Spleen (tissue), 11 donors: ENCODE measurements around the gene IKZF3. TPM values are rescaled to one million over a fixed set of nuclear protein-coding genes. Genes with fewer than 3 reads are reported as not detected.

Experiments used
- DNase-seq: peaks from one replicate; pipeline ENCODE4 v3.0.0-alpha.2; 2020
- H3K27ac ChIP-seq, 8 donors: fragments of 200-600 bp; sonication (generic) in 7 of 8; 1 replicate in 4 of 8; 2 replicates in 4 of 8; pipeline versions ENCODE4 v1.5.0 to v1.8.0; 2016 to 2021; ENCODE audit warnings: inconsistent platforms in 4 of 8, mild to moderate bottlenecking in 4 of 8, moderate library complexity in 1 of 8
- H3K27me3 ChIP-seq, 7 donors: fragments of 200-600 bp; sonication (generic) in 6 of 7; replicated peaks in 1 of 7; 1 replicate in 4 of 7; 2 replicates in 3 of 7; pipeline versions ENCODE4 v1.5.0 to v1.8.0; 2016 to 2021; ENCODE audit warnings: inconsistent platforms in 3 of 7, mild to moderate bottlenecking in 1 of 7
- H3K36me3 ChIP-seq, 6 donors: fragments of 200-600 bp; sonication (generic) in 5 of 6; 1 replicate in 4 of 6; 2 replicates in 2 of 6; pipeline versions ENCODE4 v1.5.0 to v1.8.0; 2016 to 2021; ENCODE audit warnings: inconsistent platforms in 2 of 6
- H3K4me1 ChIP-seq, 6 donors: fragments of 200-600 bp; sonication (generic) in 5 of 6; 1 replicate in 3 of 6; 2 replicates in 3 of 6; pipeline versions ENCODE4 v1.5.0 to v1.8.0; 2016 to 2021; ENCODE audit warnings: inconsistent platforms in 3 of 6
- H3K4me3 ChIP-seq, 8 donors: fragments of 200-600 bp; sonication (generic) in 7 of 8; 1 replicate in 4 of 8; 2 replicates in 4 of 8; pipeline versions ENCODE4 v1.5.0 to v1.8.0; 2016 to 2021; ENCODE audit warnings: inconsistent platforms in 4 of 8, mild to moderate bottlenecking in 4 of 8, moderate library complexity in 2 of 8
- H3K9me3 ChIP-seq, 8 donors: fragments of 200-600 bp; sonication (generic) in 7 of 8; 1 replicate in 4 of 8; 2 replicates in 4 of 8; pipeline versions ENCODE4 v1.5.0 to v1.8.0; 2016 to 2021; ENCODE audit warnings: inconsistent platforms in 4 of 8
- POLR2A ChIP-seq, 3 donors: fragments of 450-650 bp; IDR thresholded peaks; one replicate each; pipeline ENCODE4 v1.5.1; 2017; ENCODE audit warnings: antibody characterized with exemption in 3 of 3, mild to moderate bottlenecking in 1 of 3
- POLR2AphosphoS5 ChIP-seq, 3 donors: sonication (generic); formaldehyde crosslinking; IDR thresholded peaks; one replicate each; pipeline ENCODE4 v1.5.1; 2017; ENCODE audit warnings: antibody characterized with exemption in 3 of 3
- WGBS, 5 donors: extraction: QIAGEN DNeasy Blood & Tissue Kit in 3 of 5; methylation state at CpG; one replicate each; pipeline versions ENCODE4 v1.1.5 to v1.1.7; 2013 to 2018; 5-methylcytosine and 5-hydroxymethylcytosine counted together
- intact Hi-C: fragments of 100-400 bp; cut with DNase I; formaldehyde crosslinking; loops from one replicate; pipeline ENCODE4 v1.15.0; 2023; ENCODE audit warnings: low total_unique reads
- polyA plus RNA-seq, 3 donors: library from polyadenylated mRNA; stranded (reverse); fragments of 200-250 nt; gene quantifications; one replicate each; pipeline ENCODE4 v1.2.1, GENCODE V29; 2013
- total RNA-seq, 7 donors: library from RNA; depleted of rRNA in 3 of 7; stranded (reverse); fragments of >200 nt in 3 of 7; fragmentation: NEBNext Ultra II Directional in 4 of 7; extraction: Animal tissue kit (Norgen Biotek cat#: 25700) in 4 of 7; gene quantifications; one replicate each; pipeline versions ENCODE4 v1.1.0 to v1.2.1, GENCODE V29; 2016 to 2021
- TF ChIP-seq, protein P1 (sequence below), 11 experiments: fragments of 200-600 bp in 7 of 11; fragments of 450-650 bp in 4 of 11; sonication (generic) in 4 of 11; IDR thresholded peaks in 8 of 11; conservative IDR thresholded peaks in 3 of 11; 1 replicate in 7 of 11; 2 replicates in 4 of 11; pipeline versions ENCODE4 v1.4.0 to v1.8.0; 2016 to 2021; ENCODE audit warnings: antibody characterized with exemption in 11 of 11, inconsistent platforms in 4 of 11, mild to moderate bottlenecking in 1 of 11
- donor health status: healthy with polysubstance abuse.
- donor health status: DM: no; HTN: no; CAD: no; lungs with moderate emphysema.
- donor health status: DM: no; HTN: no; CAD: no.
- donor health status: Bipolar disorder and iron deficiency.
- donor health status: healthy.
- donor health status: DM: no; HTN: no; CAD: no.
- donor health status: DM: yes; HTN: yes; CAD: no.

IKZF3 gene
- total and polyA plus RNA-seq, 10 donors, result 17.5 to 132 (median 84.1) TPM

DNA sequence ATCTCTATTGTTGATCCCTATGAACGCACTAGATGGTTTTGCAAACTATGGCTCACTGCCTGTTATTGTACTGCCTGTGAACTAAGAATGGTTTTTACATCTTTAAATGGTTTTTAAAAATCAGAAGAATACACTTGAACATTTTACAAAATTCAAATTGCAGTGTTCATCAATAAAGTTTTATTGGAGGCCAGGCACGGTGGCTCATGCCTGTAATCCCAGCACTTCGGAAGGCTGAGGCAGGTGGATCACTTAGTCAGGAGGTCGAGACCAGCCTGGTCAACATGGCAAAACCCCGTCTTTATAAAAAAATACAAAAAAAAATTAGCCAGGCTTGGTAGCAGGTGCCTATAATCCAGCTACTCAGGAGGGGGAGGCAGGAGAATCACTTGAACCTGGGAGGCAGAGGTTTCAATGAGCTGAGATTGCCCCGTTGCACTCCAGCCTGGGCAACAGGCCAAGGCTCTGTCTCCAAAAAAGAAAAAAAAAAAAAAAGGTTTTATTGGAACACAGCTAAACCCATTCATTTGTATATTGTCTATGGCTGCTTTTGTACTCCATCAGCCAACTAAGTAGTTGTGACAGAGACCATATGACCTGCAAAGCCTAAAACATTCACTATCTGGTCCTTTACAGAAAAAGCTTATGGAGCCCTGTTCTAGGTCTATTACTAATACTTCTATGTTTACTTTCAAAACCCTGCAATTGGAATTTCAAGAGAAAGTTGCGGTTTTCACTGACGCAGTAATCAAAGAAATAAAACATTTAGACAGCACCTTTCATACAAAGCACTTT is 18.9 kb downstream of the IKZF3 start:
- Histone ChIP-seq H3K4me1 (peaks cover 8 to 89% (median 43%) of the 10 kb centered on the region in 6 donors), H3K27me3 (no peaks in the 10 kb centered on the region), H3K4me3 (no peak overlapping the region), H3K27ac (no peak overlapping the region), H3K9me3 (no peaks in the 10 kb centered on the region), H3K36me3 (peaks cover 0 to 22% (median 0%) of the 10 kb centered on the region in 6 donors)
- 84 to 87% (median 86%) methylated on average over 8 of the region's 8 CpGs for WGBS, 5 donors
- no peak for DNase-seq
- TF ChIP-seq POLR2AphosphoS5 (IDR thresholded peaks at IDR 0.05) (no peak), POLR2A (IDR thresholded peaks at IDR 0.05) (no peak)
- TF ChIP-seq, protein P1, sequence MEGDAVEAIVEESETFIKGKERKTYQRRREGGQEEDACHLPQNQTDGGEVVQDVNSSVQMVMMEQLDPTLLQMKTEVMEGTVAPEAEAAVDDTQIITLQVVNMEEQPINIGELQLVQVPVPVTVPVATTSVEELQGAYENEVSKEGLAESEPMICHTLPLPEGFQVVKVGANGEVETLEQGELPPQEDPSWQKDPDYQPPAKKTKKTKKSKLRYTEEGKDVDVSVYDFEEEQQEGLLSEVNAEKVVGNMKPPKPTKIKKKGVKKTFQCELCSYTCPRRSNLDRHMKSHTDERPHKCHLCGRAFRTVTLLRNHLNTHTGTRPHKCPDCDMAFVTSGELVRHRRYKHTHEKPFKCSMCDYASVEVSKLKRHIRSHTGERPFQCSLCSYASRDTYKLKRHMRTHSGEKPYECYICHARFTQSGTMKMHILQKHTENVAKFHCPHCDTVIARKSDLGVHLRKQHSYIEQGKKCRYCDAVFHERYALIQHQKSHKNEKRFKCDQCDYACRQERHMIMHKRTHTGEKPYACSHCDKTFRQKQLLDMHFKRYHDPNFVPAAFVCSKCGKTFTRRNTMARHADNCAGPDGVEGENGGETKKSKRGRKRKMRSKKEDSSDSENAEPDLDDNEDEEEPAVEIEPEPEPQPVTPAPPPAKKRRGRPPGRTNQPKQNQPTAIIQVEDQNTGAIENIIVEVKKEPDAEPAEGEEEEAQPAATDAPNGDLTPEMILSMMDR (IDR thresholded peaks at IDR 0.05 in 8 of 11, conservative IDR thresholded peaks at IDR 0.05 in 3 of 11), result no peak
- intact Hi-C loops, result no loop called here

DNA sequence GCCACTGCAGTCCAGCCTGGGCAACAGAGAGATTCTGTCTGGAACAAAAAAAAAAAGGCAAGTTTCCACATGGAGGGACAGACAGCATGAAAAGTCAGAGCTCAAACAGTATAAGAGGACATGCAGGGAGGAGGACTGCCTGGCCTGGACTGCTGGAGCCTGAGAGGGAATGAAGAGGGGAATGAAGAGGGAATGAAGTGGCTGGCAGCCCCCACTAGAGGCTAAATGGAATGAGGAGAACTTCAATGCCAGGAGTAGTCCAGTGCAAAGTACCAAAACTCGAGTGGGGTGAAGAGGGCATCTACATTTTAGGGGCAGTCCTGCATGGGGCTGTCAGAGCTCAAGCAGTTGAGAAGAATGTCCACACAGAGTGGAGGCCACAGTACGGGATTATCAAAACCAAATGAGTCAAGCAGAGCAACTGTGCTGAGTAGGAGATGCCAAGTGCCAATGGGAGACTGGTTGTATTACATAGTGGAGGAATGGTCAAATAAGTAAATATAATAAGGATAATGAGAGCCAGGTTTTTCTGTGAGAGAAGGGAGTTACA is 22.9 kb downstream of the IKZF3 start:
- H3K36me3 ChIP-seq, result peaks cover 0 to 35% (median 3%) of the 10 kb centered on the region in 6 donors

DNA sequence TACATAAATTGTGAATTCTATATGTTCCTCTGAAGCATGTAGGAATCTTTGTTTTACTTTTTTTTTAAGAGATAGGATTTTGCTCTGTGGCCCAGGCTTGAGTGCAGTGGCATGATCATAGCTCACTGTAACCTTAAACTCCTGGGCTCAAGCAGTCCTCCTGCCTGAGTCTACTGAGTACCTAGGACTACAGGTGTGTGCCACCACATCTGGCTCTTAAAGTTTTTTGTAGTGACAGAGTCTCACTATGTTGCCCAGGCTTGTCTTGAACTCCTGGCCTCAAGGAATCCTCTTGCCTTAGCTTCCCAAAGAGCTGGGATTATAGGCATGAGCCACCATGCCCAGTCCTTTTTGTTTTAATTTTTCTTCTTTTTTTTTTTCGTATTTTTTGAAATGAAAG is 25.3 kb downstream of the IKZF3 start:
- Histone ChIP-seq H3K4me1 (peaks cover 0 to 32% (median 6%) of the 10 kb centered on the region in 6 donors), H3K9me3 (peaks cover 0 to 44% (median 32%) of the 10 kb centered on the region in 8 donors), H3K27ac (no peak overlapping the region), H3K36me3 (peaks cover 0 to 52% (median 3%) of the 10 kb centered on the region in 6 donors), H3K27me3 (no peaks in the 10 kb centered on the region), H3K4me3 (no peak overlapping the region)
- TF ChIP-seq POLR2A (IDR thresholded peaks at IDR 0.05), result no peak
- TF ChIP-seq, protein P1 (IDR thresholded peaks at IDR 0.05 in 8 of 11, conservative IDR thresholded peaks at IDR 0.05 in 3 of 11), result no peak
- TF ChIP-seq POLR2AphosphoS5 (IDR thresholded peaks at IDR 0.05), result no peak
- no peak for DNase-seq
- intact Hi-C loops, result no loop called here
- 73 to 92% (median 82%) methylated on average over 1 of the region's 1 CpG for WGBS, 5 donors

More for the DNA sequence above, 22.9 kb downstream of the IKZF3 start:
- intact Hi-C loops, result no loop called here
- peaks cover 0 to 30% (median 25%) of the 10 kb centered on the region in 8 donors for H3K9me3 ChIP-seq
- no peak overlapping the region for H3K4me3 ChIP-seq
- H3K4me1 ChIP-seq, result peaks cover 4 to 53% (median 13%) of the 10 kb centered on the region in 6 donors
- no peak for DNase-seq
- WGBS, 5 donors, result 58 to 85% (median 75%) methylated on average over 2 of the region's 2 CpGs
- TF ChIP-seq POLR2A (IDR thresholded peaks at IDR 0.05) (no peak), POLR2AphosphoS5 (IDR thresholded peaks at IDR 0.05) (no peak)
- TF ChIP-seq, protein P1 (IDR thresholded peaks at IDR 0.05 in 8 of 11, conservative IDR thresholded peaks at IDR 0.05 in 3 of 11), result no peak
- peak overlapping the region in 1 of 8 donors; percentile 3 for H3K27ac ChIP-seq
- H3K27me3 ChIP-seq, result no peaks in the 10 kb centered on the region

DNA sequence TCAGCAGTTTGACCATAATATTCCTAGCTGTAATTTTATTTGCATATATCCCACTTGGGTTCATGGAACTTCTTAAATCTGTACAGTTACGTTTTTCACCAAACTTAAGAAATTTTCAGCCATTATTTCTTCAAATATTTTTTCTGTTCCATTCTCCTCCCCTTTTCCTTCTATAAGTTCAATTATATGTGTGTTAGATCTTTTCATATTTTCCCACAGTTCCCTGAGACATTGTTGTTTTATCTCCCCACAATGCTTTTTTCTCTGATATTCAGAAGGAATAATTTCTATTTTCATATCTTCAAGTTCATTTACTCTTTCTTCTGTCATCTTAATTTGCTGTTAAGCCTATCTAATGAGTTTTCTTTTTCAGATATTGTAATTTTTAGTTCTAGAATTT is 26.1 kb downstream of the IKZF3 start:
- TF ChIP-seq, protein P1 (IDR thresholded peaks at IDR 0.05 in 8 of 11, conservative IDR thresholded peaks at IDR 0.05 in 3 of 11), result no peak
- TF ChIP-seq POLR2AphosphoS5 (IDR thresholded peaks at IDR 0.05) (no peak), POLR2A (IDR thresholded peaks at IDR 0.05) (no peak)
- Histone ChIP-seq H3K27ac (no peak overlapping the region), H3K27me3 (no peaks in the 10 kb centered on the region), H3K4me1 (peaks cover 0 to 25% (median 6%) of the 10 kb centered on the region in 6 donors), H3K4me3 (no peak overlapping the region), H3K36me3 (peaks cover 0 to 52% (median 3%) of the 10 kb centered on the region in 6 donors), H3K9me3 (peaks cover 0 to 44% (median 32%) of the 10 kb centered on the region in 8 donors)
- WGBS, 5 donors, result 79 to 87% (median 83%) methylated on average over 1 of the region's 1 CpG
- DNase-seq, result no peak
- intact Hi-C loops, result no loop called here
